BE2C (cell line): ENCODE data around the gene PPP2R5E.

Experiments used
- DNase-seq: peaks from one replicate; pipeline ENCODE4 v3.0.0-alpha.2; 2020
- H3K27me3 ChIP-seq: fragments of 250-450 bp; sonication (Bioruptor Pico); 2 replicates; pipeline ENCODE4 v1.5.1; 2020; ENCODE audit warnings: mild to moderate bottlenecking
- H3K36me3 ChIP-seq: fragments of 250-450 bp; sonication (Bioruptor Pico); 2 replicates; pipeline ENCODE4 v1.5.1; 2020; ENCODE audit warnings: mild to moderate bottlenecking
- H3K4me1 ChIP-seq: fragments of 250-450 bp; sonication (Bioruptor Pico); 2 replicates; pipeline ENCODE4 v1.5.1; 2020
- H3K4me3 ChIP-seq: 2 replicates; pipeline ENCODE4 v1.5.1; 2011; ENCODE audit warnings: low read depth, low read length
- H3K9me3 ChIP-seq: fragments of 250-450 bp; sonication (Bioruptor Pico); 2 replicates; pipeline ENCODE4 v1.5.1; 2020
- TF ChIP-seq, protein P1 (sequence below): IDR thresholded peaks from 2 replicates; pipeline ENCODE4 v1.5.1; 2012; ENCODE audit warnings: mild to moderate bottlenecking, low read depth, low read length

Gene PPP2R5E

DNA sequence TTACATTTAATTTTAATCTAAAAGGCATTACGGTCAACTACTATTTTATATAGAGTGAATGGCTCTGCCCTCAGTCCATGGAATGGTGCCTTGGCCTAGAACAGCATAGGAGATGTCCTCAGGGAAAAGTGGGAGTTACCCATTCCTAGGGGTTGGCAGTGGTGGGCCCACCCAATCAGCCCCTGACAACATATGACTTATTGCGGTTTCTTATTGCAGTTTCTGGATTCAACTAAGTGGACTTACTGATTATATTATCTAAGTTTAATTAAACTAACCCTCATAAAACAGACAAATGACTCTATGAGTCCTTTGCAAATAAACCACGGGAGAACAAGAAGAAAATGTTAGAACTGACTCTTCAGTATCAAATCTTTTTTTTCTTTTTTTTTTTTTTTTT lies 2.3 kb upstream of the PPP2R5E start:
- Histone ChIP-seq H3K36me3 (0 out of 2 replicates have a peak, but pooled peaks cover 2% of the 10 kb centered on the region), H3K4me1 (peaks cover 3% of the 10 kb centered on the region; the same call in 1 of the 2 replicates), H3K9me3 (no peaks in the 10 kb centered on the region), H3K4me3 (no peak overlapping the region), H3K27me3 (no peaks in the 10 kb centered on the region)
- TF ChIP-seq, protein P1, sequence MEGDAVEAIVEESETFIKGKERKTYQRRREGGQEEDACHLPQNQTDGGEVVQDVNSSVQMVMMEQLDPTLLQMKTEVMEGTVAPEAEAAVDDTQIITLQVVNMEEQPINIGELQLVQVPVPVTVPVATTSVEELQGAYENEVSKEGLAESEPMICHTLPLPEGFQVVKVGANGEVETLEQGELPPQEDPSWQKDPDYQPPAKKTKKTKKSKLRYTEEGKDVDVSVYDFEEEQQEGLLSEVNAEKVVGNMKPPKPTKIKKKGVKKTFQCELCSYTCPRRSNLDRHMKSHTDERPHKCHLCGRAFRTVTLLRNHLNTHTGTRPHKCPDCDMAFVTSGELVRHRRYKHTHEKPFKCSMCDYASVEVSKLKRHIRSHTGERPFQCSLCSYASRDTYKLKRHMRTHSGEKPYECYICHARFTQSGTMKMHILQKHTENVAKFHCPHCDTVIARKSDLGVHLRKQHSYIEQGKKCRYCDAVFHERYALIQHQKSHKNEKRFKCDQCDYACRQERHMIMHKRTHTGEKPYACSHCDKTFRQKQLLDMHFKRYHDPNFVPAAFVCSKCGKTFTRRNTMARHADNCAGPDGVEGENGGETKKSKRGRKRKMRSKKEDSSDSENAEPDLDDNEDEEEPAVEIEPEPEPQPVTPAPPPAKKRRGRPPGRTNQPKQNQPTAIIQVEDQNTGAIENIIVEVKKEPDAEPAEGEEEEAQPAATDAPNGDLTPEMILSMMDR = no peak
- peak; percentile 17 for DNase-seq

DNA sequence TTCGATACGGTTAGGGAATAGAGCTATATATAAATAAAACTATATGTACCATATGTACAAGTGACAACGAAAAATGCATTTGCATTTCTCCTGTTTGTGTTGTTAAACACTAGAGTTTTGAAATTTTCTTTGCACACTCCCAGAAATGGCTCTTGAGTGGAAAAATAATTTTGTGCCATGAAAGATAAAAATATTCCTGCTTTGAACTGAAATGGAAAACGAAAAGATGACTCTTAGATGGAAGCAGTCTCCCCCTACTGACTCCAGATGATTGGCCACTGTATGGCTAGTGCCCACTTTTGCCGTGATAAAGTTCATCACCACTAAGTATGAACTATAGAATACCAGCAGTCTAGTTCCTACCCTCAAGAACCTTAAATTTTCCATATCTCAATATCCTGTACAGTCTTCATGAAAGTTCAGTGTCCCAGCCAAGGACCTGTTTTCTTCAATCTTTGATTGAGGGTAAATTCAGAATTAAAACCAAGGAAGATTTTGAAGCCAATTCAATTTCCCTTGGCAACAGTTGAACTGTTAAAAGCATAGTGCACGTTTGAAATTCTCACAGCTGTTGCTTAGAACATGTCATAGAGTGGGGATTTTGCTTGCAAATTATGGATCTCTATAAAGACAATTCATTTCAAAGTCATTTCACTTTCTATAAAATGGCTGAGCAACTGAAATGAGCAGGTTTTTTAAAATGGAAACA lies 1.6 kb upstream of the PPP2R5E start:
- TF ChIP-seq, protein P1 = peak; percentile 83
- no peaks in the 10 kb centered on the region for H3K9me3 ChIP-seq
- peaks cover 3% of the 10 kb centered on the region; the same call in 1 of the 2 replicates for H3K4me1 ChIP-seq
- H3K36me3 ChIP-seq = peaks cover 3% of the 10 kb centered on the region
- no peaks in the 10 kb centered on the region for H3K27me3 ChIP-seq
- peak; percentile 21 for DNase-seq
- peak overlapping the region; percentile 94 for H3K4me3 ChIP-seq

DNA sequence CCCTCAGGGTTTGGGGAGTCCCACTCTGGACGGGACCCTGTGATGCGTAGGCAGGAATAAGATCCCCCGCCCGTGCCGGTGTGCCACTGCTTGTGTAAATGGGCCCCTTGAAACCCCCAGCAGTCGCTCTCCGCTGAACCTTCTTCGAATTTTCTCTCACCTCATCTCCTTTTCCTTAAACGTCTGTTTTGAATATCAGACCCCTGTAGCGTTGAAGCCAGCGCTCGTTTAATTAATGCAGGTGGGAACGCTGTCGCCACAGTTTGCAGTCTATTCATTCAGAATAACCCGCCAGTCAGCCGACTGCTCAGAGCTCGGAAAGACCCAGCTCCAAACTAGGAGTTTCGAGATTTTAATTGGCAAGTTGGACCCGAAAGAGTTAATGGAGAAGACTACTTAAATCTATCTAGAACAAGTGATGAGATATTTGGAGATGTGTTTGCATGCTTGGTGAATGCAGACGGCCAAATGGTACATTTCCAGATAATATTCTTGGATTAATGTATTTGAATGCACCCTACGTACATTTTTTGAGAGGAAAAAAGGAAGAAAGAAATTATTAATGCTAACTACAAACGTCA lies 739 bp upstream of the PPP2R5E start:
- Histone ChIP-seq H3K9me3 (no peaks in the 10 kb centered on the region), H3K4me1 (peaks cover 3% of the 10 kb centered on the region; the same call in 1 of the 2 replicates), H3K36me3 (peaks cover 12% of the 10 kb centered on the region), H3K4me3 (peak overlapping the region; percentile 94), H3K27me3 (no peaks in the 10 kb centered on the region)
- DNase-seq = no peak
- TF ChIP-seq, protein P1 = no peak

DNA sequence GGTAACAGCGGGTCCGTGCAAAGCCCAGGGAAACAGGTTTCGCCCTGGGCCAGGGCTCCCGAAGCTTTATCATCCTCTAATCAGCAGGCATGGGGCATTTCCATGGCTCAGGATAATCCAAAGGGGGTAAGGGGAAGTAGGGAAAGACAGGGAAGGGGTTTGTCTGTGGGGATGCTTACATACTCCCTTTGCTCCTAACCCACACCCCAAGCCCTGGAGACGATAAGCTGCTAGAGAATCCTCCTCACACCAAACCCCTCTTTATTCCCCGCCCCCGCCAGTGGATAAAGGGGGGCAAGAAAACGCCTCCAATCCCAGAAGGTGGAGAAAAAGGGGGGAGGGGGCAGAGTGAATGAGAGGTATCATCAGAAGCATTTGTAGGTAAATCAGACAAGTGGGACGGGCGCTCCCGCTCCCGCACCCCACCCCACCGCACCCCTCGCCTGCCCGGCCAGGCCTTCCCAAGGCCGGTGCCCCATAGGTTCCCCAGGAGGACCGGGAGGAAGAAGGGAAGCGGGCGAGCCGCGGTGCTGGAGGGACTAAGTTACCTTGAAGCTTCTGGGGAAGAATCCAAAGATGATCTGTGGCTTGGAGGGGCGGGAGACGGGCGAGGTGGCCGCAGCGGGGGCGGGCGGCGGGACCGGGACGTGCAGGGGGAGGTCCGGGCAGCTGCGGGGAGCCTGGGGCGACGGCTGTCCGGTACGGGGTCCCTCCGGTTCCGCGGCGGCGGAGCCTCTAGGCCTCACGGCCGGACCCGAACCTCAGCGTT lies 762 bp downstream of the PPP2R5E start:
- peaks cover 3% of the 10 kb centered on the region; the same call in 1 of the 2 replicates for H3K4me1 ChIP-seq
- TF ChIP-seq, protein P1 = no peak
- no peaks in the 10 kb centered on the region for H3K27me3 ChIP-seq
- peak; percentile 30 for DNase-seq
- H3K9me3 ChIP-seq = no peaks in the 10 kb centered on the region
- H3K36me3 ChIP-seq = peaks cover 27% of the 10 kb centered on the region
- peak overlapping the region; percentile 94 for H3K4me3 ChIP-seq

DNA sequence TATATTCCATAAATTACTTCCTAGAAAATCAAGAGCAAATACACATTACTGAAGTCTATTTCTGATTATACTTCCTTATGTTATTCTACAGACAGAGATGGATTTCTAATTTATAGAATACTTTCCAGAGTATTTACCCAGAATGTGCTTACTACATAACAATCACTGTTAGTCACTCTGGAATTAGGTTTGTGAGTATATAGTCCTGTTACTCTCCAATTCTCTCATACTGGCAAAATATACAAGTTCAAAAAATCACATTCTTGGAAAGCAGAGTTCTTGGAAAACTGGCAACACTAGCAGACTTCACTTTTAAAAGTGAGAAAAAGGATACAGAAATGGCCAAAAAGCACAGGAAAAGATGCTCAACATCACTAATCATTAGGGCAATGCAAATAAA lies 7.3 kb downstream of the PPP2R5E start:
- TF ChIP-seq, protein P1 = no peak
- no peaks in the 10 kb centered on the region for H3K4me1 ChIP-seq
- no peak overlapping the region for H3K4me3 ChIP-seq
- peaks cover 69% of the 10 kb centered on the region for H3K36me3 ChIP-seq
- DNase-seq = no peak
- H3K27me3 ChIP-seq = no peaks in the 10 kb centered on the region
- no peaks in the 10 kb centered on the region for H3K9me3 ChIP-seq
